Neural cell (in vitro differentiated cells): ENCODE results near the gene CDH4.

ENCODE experiments used
- POLR2AphosphoS5 ChIP-seq: IDR thresholded peaks from 2 replicates; pipeline ENCODE4 v1.6.1; 2012
- REST ChIP-seq: IDR thresholded peaks from 2 replicates; pipeline ENCODE4 v1.6.1; 2012; ENCODE audit warnings: borderline replicate concordance
- TF ChIP-seq, protein P1 (sequence below): fragments of 450-650 bp; IDR thresholded peaks from 2 replicates; pipeline ENCODE4 v1.5.1; 2014; ENCODE audit warnings: antibody characterized with exemption, mild to moderate bottlenecking, moderate library complexity; ENCODE audit not compliant: poor library complexity, severe bottlenecking

- TF ChIP-seq REST (no peak), POLR2AphosphoS5 (no peak)
- TF ChIP-seq, protein P1, sequence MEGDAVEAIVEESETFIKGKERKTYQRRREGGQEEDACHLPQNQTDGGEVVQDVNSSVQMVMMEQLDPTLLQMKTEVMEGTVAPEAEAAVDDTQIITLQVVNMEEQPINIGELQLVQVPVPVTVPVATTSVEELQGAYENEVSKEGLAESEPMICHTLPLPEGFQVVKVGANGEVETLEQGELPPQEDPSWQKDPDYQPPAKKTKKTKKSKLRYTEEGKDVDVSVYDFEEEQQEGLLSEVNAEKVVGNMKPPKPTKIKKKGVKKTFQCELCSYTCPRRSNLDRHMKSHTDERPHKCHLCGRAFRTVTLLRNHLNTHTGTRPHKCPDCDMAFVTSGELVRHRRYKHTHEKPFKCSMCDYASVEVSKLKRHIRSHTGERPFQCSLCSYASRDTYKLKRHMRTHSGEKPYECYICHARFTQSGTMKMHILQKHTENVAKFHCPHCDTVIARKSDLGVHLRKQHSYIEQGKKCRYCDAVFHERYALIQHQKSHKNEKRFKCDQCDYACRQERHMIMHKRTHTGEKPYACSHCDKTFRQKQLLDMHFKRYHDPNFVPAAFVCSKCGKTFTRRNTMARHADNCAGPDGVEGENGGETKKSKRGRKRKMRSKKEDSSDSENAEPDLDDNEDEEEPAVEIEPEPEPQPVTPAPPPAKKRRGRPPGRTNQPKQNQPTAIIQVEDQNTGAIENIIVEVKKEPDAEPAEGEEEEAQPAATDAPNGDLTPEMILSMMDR: no peak
Measured at GRCh38 chr20:61569825-61570224, 317.8 kb downstream of the CDH4 start.
